ENCODE data around the gene FASTKD3. TPM values are rescaled to one million over a fixed set of nuclear protein-coding genes. Genes with fewer than 3 reads are reported as not detected.

Gene FASTKD3
- total RNA-seq, 4 donors from 2014 or later: 0.80 to 11.7 (median 8.0) TPM

- intact Hi-C loops (cut with DNase I; ENCODE audit: low total_unique reads) (no loop called here), in situ Hi-C loops (cut with MboI; ENCODE audit: low pct_ligation_motif_present in 1 of 4, low pct_unique_long_range_greater_than_20kb in 1 of 4, low sequenced_read_pairs in 3 of 4) (no loop called here)
- no peak overlapping the region for H3K27ac ChIP-seq
- no peaks in the 10 kb centered on the region for H3K9me3 ChIP-seq
- no peaks in the 10 kb centered on the region for H3K36me3 ChIP-seq
- DNase-seq: no peak
- H3K4me3 ChIP-seq: no peak overlapping the region
- H3K4me1 ChIP-seq: peaks cover 3 to 5% (median 3%) of the 10 kb centered on the region in 4 donors
- no peak for TF ChIP-seq POLR2A (IDR thresholded peaks at IDR 0.05)
- TF ChIP-seq CTCF (IDR thresholded peaks at IDR 0.05): no peak
- no peak for TF ChIP-seq EP300 (IDR thresholded peaks at IDR 0.05; ENCODE audit: low read depth)
- no peak for TF ChIP-seq POLR2AphosphoS5 (IDR thresholded peaks at IDR 0.05)
- H3K27me3 ChIP-seq: peaks cover 20% of the 10 kb centered on the region
These were observed 23.9 kb downstream of the FASTKD3 start for GRCh38 chr5:7844901-7845300.

DNA sequence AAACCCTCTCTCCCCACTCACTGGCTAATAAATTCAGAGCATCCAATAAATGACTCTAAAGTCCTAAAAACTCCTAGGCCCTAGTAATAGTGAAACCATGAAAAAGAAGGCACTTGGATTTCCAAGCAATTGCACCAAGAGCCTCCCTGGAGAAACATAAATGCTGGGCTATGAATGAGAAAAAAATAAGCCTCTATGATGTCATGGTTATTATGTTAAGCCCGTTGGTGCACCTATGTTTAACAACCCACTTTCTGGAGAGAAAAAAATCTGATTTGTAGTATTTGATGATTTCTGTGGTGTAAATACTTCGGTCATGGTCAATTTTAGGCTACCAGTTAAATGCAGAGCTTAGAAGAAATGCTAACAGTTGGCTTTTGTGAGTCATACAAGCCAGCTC is 26.3 kb downstream of the FASTKD3 start:
- no peak for DNase-seq
- Histone ChIP-seq H3K9me3 (no peaks in the 10 kb centered on the region), H3K27me3 (no peaks in the 10 kb centered on the region), H3K36me3 (no peaks in the 10 kb centered on the region), H3K27ac (no peak overlapping the region), H3K4me3 (no peak overlapping the region), H3K4me1 (no peaks in the 10 kb centered on the region)
- intact Hi-C loops (cut with DNase I; ENCODE audit: low total_unique reads) (no loop called here), in situ Hi-C loops (cut with MboI; ENCODE audit: low pct_ligation_motif_present in 1 of 4, low pct_unique_long_range_greater_than_20kb in 1 of 4, low sequenced_read_pairs in 3 of 4) (no loop called here)
- 49 to 53% methylated on average over 2 of the region's 2 CpGs for WGBS, 2 donors (ENCODE audit: low coverage in 1 of 2)
- TF ChIP-seq EP300 (IDR thresholded peaks at IDR 0.05; ENCODE audit: low read depth): no peak
- TF ChIP-seq POLR2AphosphoS5 (IDR thresholded peaks at IDR 0.05): no peak
- TF ChIP-seq CTCF (IDR thresholded peaks at IDR 0.05): no peak
- no peak for TF ChIP-seq POLR2A (IDR thresholded peaks at IDR 0.05)

- intact Hi-C loops (cut with DNase I; ENCODE audit: low total_unique reads) (no loop called here), in situ Hi-C loops (cut with MboI; ENCODE audit: low pct_ligation_motif_present in 1 of 4, low pct_unique_long_range_greater_than_20kb in 1 of 4, low sequenced_read_pairs in 3 of 4) (no loop called here)
- no peak overlapping the region for H3K4me3 ChIP-seq
- no peaks in the 10 kb centered on the region for H3K27me3 ChIP-seq
- TF ChIP-seq CTCF (IDR thresholded peaks at IDR 0.05) (no peak), POLR2AphosphoS5 (IDR thresholded peaks at IDR 0.05) (no peak), EP300 (IDR thresholded peaks at IDR 0.05; ENCODE audit: low read depth) (no peak), POLR2A (IDR thresholded peaks at IDR 0.05) (no peak)
- no peaks in the 10 kb centered on the region for H3K9me3 ChIP-seq
- WGBS, 2 donors (ENCODE audit: low coverage in 1 of 2): 68 to 71% methylated on average over 3 of the region's 3 CpGs
- H3K36me3 ChIP-seq: no peaks in the 10 kb centered on the region
- no peak for DNase-seq
- no peaks in the 10 kb centered on the region for H3K4me1 ChIP-seq
- H3K27ac ChIP-seq: no peak overlapping the region
These were observed 31.4 kb downstream of the FASTKD3 start for GRCh38 chr5:7837403-7837802.

DNA sequence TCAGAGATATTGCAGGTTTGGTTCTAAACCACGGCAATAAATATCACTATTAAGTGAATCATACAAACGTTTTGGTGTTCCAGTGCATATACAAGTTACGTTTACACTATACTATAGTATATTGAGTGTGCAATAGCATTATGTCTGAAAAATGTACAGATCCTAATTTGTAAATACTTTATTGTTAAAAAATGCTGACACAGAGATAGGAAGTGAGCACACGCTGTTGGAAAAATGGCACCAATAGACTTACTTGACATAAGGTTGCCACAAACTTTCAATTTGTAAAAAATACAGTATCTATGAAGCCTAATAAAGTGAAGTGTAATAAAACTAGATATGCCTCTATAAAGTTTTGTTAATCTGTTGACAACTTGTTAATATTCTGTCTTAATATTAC is 33.8 kb downstream of the FASTKD3 start:
- Histone ChIP-seq H3K4me3 (no peak overlapping the region), H3K4me1 (no peaks in the 10 kb centered on the region), H3K27me3 (no peaks in the 10 kb centered on the region), H3K36me3 (no peaks in the 10 kb centered on the region), H3K27ac (no peak overlapping the region), H3K9me3 (no peaks in the 10 kb centered on the region)
- intact Hi-C loops (cut with DNase I; ENCODE audit: low total_unique reads) (no loop called here), in situ Hi-C loops (cut with MboI; ENCODE audit: low pct_ligation_motif_present in 1 of 4, low pct_unique_long_range_greater_than_20kb in 1 of 4, low sequenced_read_pairs in 3 of 4) (no loop called here)
- no peak for DNase-seq
- 84 to 91% methylated on average over 4 of the region's 4 CpGs for WGBS, 2 donors (ENCODE audit: low coverage in 1 of 2)
- TF ChIP-seq POLR2AphosphoS5 (IDR thresholded peaks at IDR 0.05): no peak
- no peak for TF ChIP-seq POLR2A (IDR thresholded peaks at IDR 0.05)
- no peak for TF ChIP-seq CTCF (IDR thresholded peaks at IDR 0.05)
- TF ChIP-seq EP300 (IDR thresholded peaks at IDR 0.05; ENCODE audit: low read depth): no peak

Measured in transverse colon (tissue), 4 donors.